GM13977 (cell line): ENCODE measurements around the gene DDX10.

Source experiments
- DNase-seq: peaks from one replicate; pipeline ENCODE4 v3.0.0; 2012; ENCODE audit warnings: low spot score
- CTCF ChIP-seq: IDR thresholded peaks from 2 replicates; pipeline ENCODE4 v1.5.1; 2012; ENCODE audit warnings: mild to moderate bottlenecking, control low read depth; ENCODE audit not compliant: insufficient read depth; ENCODE audit errors: extremely low read depth, missing control alignments
- in situ Hi-C: fragments of 300-500 bp; cut with MboI; formaldehyde crosslinking; loops from one replicate; pipeline ENCODE4 v1.12.0; 2022; ENCODE audit warnings: low sequenced_read_pairs, low pct_unique_long_range_greater_than_20kb, mixed read lengths, inconsistent platforms; ENCODE audit not compliant: unreplicated experiment

The DDX10 gene

GRCh38 chr11:108984523-108984922 lies 319.7 kb downstream of the DDX10 start:
- TF ChIP-seq CTCF: no peak
- in situ Hi-C loops: no loop called here
- no peak for DNase-seq

GRCh38 chr11:108985236-108985944 lies 320.5 kb downstream of the DDX10 start:
- no peak for DNase-seq
- in situ Hi-C loops: no loop called here
- TF ChIP-seq CTCF: no peak

GRCh38 chr11:108985945-108986279 lies 321.0 kb downstream of the DDX10 start:
- DNase-seq: no peak
- no peak for TF ChIP-seq CTCF
- in situ Hi-C loops: no loop called here
